Central memory CD8-positive, alpha-beta T cell (primary cell): ENCODE results near the gene KBTBD13.
"Not testable (repeated sequence)": the region's sequence is repeated elsewhere in the genome, so short reads cannot be mapped to it uniquely, and the experiment has no call there.

ENCODE experiments used
- ATAC-seq: fragments of 150-1000 bp; cut with Tn5 transposase; replicated peaks from 2 replicates; pipeline ENCODE4 v1.10.0; 2022; ENCODE audit warnings: mild to moderate bottlenecking, moderate FRiP score, moderate number of reproducible peaks; ENCODE audit not compliant: poor library complexity, severe bottlenecking; ENCODE audit errors: extremely low read depth
- DNase-seq, 2 donors: peaks; one replicate each; pipeline ENCODE4 v3.0.0; 2021; ENCODE audit warnings: low spot score in 2 of 2
- H3K27ac Mint-ChIP-seq: one replicate; pipeline ENCODE4 v1.8.0; 2022; ENCODE audit warnings: low read depth, mild to moderate bottlenecking, moderate library complexity, mixed read lengths
- H3K27me3 Mint-ChIP-seq: one replicate; pipeline ENCODE4 v1.8.0; 2022; ENCODE audit warnings: mixed read lengths
- H3K36me3 Mint-ChIP-seq: one replicate; pipeline ENCODE4 v1.8.0; 2022; ENCODE audit warnings: mild to moderate bottlenecking, moderate library complexity, mixed read lengths; ENCODE audit not compliant: insufficient read depth
- H3K4me1 Mint-ChIP-seq: one replicate; pipeline ENCODE4 v1.8.0; 2022; ENCODE audit warnings: mixed read lengths
- H3K4me3 Mint-ChIP-seq: one replicate; pipeline ENCODE4 v1.8.0; 2022; ENCODE audit warnings: mild to moderate bottlenecking, moderate library complexity, mixed read lengths
- H3K9me3 Mint-ChIP-seq: one replicate; pipeline ENCODE4 v1.8.0; 2022; ENCODE audit warnings: mixed read lengths

Gene KBTBD13

DNA sequence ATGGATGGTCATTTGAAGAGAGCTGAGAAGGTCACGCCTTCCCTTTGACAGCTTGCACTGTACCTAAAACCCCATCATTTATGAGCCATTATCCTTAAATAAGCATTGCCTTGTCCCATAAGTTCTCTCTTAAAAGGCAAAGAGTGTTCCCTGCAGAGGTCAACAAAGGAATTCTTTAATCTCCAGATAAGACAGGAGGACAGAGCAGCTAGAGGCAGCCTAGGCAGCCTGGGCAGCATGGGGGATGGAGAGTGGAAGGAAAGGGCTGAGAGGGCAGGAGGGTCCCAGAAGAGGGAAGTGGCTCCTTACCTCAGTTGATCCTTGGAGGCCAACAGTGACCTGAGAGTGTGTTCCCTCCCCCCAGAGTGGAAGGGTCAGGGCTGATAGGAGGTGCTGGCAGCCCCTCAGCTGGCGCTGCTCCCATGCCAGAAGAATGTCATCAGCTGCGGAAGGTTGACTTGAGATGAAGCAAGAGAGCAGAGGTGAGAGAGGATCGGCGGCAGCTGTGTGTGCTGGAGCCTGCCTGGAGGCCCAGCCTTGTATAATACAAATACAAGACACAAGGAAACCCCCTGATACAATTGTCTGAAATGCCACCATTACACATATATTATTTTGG, 12.8 kb downstream of the KBTBD13 start:
- Mint-ChIP-seq H3K9me3 (no peaks in the 10 kb centered on the region), H3K4me3 (no peak overlapping the region), H3K27ac (no peak overlapping the region), H3K36me3 (peaks cover under 1% of the 10 kb centered on the region), H3K4me1 (no peaks in the 10 kb centered on the region), H3K27me3 (peaks cover 6% of the 10 kb centered on the region)
- ATAC-seq (no peak), DNase-seq (no peak)

DNA sequence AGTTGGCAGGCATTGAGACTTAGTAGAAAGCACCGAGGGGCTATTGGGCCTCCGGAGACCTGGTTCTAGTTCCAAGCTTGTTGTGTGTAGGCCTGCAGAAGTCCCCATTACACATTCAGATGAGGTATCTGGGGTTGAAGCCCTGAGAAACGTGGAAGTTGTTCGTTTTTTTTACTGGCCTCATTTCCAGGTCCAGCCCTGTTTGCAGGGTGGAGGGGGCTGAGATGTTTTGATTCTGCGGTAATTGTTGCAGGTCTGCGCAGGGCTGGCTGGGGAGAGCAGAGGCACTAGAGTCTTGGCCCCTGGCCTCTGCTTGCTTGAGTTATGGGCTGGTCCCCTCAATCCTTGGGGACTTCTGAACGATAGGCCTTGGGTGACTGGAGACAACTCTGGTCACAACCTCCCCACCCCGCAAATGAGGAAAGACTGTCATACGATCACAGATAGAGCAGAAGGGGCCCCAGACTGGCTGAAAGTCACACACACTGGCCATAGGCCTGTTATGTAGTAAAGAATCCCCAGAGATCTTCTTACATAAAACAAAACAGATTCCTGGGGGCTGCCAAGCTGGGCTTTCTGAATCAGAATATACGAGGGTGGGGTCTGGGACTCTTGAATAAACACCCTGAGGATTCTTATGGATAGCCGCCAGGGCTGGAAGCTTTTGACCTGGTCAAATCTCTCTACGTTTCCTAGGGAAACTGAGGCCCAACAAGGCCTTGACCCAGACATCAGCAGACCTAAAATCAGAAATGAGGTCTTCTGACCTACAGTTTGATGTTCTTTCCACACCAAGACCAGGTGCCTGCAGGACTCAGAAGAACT, 15.6 kb downstream of the KBTBD13 start:
- ATAC-seq: no peak
- no peak for DNase-seq
- no peak overlapping the region for H3K4me3 Mint-ChIP-seq
- H3K27me3 Mint-ChIP-seq: no peaks in the 10 kb centered on the region
- no peak overlapping the region for H3K27ac Mint-ChIP-seq
- no peaks in the 10 kb centered on the region for H3K9me3 Mint-ChIP-seq
- peaks cover 2% of the 10 kb centered on the region for H3K36me3 Mint-ChIP-seq
- no peaks in the 10 kb centered on the region for H3K4me1 Mint-ChIP-seq

DNA sequence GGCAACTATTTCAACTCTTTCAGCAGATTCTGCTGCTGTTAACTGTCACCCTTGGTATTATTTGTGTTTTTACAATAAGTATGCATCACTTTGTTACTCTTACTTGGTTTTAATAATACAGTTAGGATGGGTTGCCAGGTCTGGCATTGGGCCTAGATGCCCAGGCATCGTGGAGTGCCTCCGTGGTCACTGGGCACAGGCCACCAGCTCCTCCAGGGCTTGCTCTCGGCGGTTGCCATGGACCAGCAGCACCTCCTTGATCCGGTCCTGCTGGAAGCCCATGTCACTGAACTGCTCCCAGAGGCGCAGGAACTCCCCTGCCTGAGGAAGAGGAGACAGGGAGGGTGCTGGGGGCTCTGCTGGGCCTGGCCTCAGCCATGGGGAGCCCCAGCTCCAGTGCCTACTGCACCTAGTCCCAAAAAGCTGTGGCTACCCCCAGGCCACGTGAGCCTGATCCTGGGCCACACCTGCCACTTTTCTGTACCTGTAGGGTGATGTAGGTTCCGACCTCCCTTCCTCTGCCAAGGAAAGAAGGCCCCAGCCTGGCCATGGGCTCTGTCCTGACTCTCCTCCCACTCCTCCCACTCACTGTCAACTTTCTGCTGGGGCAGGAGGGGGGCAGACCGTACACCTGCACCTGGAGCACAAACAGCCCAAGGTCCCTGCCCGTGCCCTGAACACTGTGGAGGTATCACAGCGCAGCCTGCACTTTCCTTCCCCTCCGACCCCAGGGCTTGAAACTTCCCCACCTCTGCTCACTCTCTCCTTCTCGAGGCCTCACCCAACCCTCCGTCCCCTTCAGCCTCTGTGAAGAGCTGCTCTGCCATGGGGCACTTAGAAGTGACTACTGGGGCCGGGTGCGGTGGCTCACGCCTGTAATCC, 16.6 kb downstream of the KBTBD13 start:
- DNase-seq: no peak
- no peaks in the 10 kb centered on the region for H3K4me1 Mint-ChIP-seq
- no peak overlapping the region for H3K27ac Mint-ChIP-seq
- H3K36me3 Mint-ChIP-seq: peaks cover 6% of the 10 kb centered on the region
- H3K27me3 Mint-ChIP-seq: no peaks in the 10 kb centered on the region
- no peaks in the 10 kb centered on the region for H3K9me3 Mint-ChIP-seq
- no peak overlapping the region for H3K4me3 Mint-ChIP-seq
- no peak for ATAC-seq

DNA sequence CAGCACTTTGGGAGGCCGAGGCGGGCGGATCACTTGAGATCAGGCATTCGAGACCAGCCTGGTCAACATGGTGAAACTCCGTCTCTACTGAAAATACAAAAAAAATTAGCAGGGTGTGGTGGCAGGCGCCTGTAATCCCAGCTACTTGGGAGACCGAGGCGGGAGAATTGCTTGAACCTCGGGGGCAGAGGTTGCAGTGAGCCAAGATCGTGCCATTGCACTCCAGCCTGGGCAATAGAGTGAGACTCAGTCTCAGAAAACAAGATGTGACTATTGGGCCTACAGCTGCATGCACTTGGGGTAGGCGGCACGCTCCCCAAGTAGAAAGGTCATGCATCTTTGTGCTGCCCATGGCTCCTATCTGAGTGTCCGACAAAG, 17.2 kb downstream of the KBTBD13 start:
- ATAC-seq, H3K9me3 Mint-ChIP-seq, H3K4me1 Mint-ChIP-seq, H3K4me3 Mint-ChIP-seq, DNase-seq, H3K27ac Mint-ChIP-seq, H3K27me3 Mint-ChIP-seq: not testable (repeated sequence)
- H3K36me3 Mint-ChIP-seq: peaks cover 11% of the 10 kb centered on the region

DNA sequence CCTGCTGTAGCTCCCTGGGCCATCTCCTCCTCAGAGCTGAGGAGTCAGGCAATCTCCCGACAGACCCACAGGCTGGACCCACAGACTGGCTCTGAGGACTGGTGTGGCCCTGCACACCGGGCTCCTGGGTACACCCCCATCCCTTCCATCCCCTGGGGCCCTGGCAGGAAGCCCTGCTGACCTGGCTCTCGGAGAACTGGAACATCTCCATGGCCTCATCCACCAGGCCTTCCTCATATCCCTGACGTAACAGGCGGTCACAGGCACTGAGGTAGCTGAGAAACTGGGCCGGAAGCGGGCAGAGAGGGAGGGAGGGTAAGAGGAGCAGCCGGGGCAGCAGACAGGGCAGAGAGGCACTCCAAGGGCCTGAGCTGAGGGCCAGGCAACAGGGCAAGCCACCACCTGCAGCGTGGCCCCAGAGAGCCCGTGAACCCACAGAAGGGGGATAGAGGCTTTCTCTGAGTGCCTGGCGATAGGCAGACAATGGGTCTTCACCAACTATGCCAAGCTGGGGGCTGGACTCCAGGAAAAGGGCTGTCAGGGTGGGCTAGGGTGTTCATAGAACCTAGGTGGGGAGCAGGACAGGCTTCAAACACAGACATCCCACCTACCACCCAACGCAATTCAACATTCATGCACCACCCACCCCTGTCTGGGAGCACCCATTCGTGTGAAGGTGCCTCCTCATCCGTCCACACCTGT, 17.9 kb downstream of the KBTBD13 start:
- peaks cover 16% of the 10 kb centered on the region for H3K36me3 Mint-ChIP-seq
- H3K9me3 Mint-ChIP-seq: no peaks in the 10 kb centered on the region
- H3K27me3 Mint-ChIP-seq: no peaks in the 10 kb centered on the region
- H3K4me3 Mint-ChIP-seq: no peak overlapping the region
- no peak overlapping the region for H3K27ac Mint-ChIP-seq
- ATAC-seq (no peak), DNase-seq (no peak)
- no peaks in the 10 kb centered on the region for H3K4me1 Mint-ChIP-seq

DNA sequence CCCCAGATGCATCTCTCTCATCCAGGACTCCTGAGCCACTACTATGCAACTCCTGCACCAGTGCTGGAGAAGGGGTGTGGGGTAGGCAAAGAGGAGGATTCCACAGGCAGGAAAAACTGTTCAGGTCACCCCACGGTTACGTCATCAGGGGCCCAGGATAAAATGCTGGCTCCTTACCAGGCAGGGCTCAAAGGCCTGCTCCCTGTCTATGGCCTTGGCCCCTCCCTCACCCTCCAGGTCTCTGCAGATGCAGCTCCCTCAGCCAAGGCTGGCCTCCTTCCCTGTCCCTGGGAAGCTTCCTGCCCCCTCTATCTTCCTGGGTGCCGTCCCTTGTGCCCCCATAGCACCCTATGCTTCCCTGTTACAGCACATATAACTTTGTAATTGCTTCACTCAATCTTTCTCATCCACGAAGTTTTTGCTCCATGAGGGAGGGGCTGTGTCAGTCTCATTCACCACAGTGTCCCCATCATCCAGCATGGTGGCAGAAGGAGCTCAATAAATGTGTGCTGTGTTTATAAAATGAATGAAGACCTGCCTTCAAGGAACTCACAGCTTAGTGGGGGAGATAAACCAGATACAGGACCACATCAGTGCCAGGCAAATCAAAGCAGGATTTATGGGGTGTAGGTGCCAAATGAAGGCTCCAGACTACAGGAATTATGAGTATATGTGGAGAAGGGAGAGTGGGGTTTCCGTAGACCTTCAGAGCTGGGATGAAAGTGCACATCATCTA, 18.6 kb downstream of the KBTBD13 start:
- Mint-ChIP-seq H3K9me3 (no peaks in the 10 kb centered on the region), H3K36me3 (peaks cover 18% of the 10 kb centered on the region), H3K4me3 (no peak overlapping the region), H3K4me1 (no peaks in the 10 kb centered on the region), H3K27ac (no peak overlapping the region), H3K27me3 (no peaks in the 10 kb centered on the region)
- DNase-seq (no peak), ATAC-seq (no peak)

DNA sequence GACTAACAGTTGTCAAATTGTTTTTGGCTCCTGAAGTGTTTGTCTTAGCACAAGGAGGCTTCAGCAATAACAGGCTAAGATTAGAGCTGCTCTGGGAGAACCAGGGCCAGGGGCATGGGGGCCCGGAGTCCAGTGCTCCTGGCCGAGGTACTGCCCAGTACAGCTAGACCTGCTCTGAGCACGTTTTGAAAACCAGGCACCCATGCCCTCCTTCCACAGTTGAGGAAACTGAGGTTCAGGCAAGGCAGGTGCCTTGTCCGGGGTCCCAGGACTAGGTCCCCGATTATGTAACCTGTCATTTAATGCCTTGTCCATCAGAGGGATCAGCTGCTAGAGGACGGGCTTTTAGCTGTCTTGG, 19.2 kb downstream of the KBTBD13 start:
- Mint-ChIP-seq H3K36me3 (peaks cover 18% of the 10 kb centered on the region), H3K9me3 (no peaks in the 10 kb centered on the region), H3K27ac (no peak overlapping the region), H3K27me3 (no peaks in the 10 kb centered on the region), H3K4me1 (no peaks in the 10 kb centered on the region), H3K4me3 (no peak overlapping the region)
- ATAC-seq (no peak), DNase-seq (no peak)

DNA sequence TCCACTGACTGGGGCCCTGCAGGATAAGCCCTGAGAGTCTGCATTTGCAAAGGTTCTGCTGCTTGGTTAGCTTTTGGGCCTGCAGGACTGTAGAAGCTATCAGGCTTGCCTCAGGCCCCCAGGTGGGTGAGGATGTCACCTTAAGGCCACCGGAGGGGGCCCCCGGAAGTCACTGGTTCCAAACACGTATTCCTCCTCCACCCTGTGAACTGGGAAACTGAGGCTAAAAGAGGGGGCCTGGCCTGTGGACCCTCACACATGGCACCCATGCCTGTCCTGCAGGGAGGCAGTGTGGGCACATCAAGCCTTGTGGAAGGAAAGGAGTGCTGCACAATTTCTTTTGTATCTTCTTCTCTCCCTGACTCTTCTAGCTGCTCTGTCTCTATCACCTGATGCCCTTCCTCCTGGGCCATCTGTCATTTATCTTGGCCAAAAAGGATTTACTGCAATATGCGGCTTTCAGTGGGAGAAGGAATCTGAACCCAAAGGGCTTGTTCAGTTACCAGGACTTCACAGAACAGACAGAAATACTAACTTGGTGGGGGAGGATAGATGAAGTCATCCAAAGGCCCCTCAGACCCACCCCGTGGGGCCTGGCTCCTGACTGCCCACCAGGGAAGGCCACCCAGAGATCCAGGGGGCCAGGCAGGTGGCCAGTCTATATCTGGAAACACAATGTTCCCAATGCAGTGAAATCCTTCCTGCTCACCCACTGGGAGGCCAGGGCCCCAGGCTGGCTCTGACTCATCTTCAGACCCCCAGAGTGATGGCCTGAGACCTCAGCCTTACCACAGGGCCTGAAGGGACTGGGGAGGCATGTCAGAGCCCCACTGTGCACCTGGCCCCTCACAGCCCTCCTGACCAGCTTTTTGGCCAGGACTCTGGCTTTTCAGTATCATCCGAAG, 20.2 kb downstream of the KBTBD13 start:
- DNase-seq (no peak), ATAC-seq (no peak)
- Mint-ChIP-seq H3K27me3 (no peaks in the 10 kb centered on the region), H3K27ac (no peak overlapping the region), H3K9me3 (no peaks in the 10 kb centered on the region), H3K4me3 (no peak overlapping the region), H3K4me1 (peaks cover 7% of the 10 kb centered on the region), H3K36me3 (peaks cover 18% of the 10 kb centered on the region)

DNA sequence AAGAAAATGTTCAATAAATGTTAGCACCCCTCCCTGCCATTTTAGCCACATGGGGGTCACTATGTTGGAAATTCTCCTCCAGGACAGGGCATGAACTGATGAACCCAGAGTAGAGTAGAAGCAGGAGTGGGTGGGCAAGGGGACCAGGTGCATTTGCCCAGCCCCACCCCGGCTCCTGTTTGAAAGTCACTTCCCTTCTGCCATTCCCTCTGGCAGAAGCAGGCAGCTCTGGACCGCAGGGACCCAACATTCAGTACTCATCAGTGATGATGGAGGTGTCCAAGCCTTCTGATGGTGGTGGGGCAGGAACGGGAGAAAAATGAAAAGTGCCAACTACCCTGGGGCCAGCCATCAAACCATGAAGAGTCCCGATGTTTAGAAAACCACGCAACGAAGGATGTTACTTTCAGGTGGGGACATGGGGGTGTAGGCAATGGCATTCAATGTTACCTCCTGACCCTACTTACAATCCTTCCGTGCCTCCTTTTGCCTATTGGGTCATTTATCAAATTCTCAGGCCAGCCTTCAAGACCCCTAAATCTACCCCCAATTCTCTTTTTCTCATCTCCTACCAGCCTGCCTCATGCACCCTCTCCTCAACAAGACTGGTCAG, 21.2 kb downstream of the KBTBD13 start:
- no peak overlapping the region for H3K27ac Mint-ChIP-seq
- peaks cover 18% of the 10 kb centered on the region for H3K36me3 Mint-ChIP-seq
- DNase-seq: no peak
- no peaks in the 10 kb centered on the region for H3K27me3 Mint-ChIP-seq
- H3K4me1 Mint-ChIP-seq: peaks cover 8% of the 10 kb centered on the region
- H3K4me3 Mint-ChIP-seq: no peak overlapping the region
- no peak for ATAC-seq
- H3K9me3 Mint-ChIP-seq: no peaks in the 10 kb centered on the region

DNA sequence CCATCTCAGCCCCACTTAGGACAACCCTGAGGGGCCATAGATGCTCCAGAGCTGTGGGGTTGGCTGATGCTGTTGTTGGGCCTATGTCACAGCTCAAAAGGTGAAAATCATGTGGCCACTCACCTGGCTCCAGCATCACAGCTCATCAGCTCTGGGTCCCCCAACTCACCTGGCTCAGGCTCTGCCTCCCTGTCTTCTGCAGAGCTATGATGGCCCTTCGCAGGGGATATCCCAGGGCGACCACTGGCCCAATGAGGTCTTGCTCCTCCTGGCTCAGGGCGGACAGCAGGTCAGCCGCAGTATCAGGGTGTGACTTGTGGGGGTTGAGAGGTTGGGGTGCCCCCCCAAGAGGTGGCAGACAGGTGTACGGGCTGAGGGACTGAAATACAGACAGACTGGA, 22.8 kb downstream of the KBTBD13 start:
- peaks cover 8% of the 10 kb centered on the region for H3K4me1 Mint-ChIP-seq
- no peak for ATAC-seq
- H3K27ac Mint-ChIP-seq: no peak overlapping the region
- H3K9me3 Mint-ChIP-seq: no peaks in the 10 kb centered on the region
- DNase-seq: no peak
- no peaks in the 10 kb centered on the region for H3K27me3 Mint-ChIP-seq
- peaks cover 27% of the 10 kb centered on the region for H3K36me3 Mint-ChIP-seq
- H3K4me3 Mint-ChIP-seq: no peak overlapping the region

DNA sequence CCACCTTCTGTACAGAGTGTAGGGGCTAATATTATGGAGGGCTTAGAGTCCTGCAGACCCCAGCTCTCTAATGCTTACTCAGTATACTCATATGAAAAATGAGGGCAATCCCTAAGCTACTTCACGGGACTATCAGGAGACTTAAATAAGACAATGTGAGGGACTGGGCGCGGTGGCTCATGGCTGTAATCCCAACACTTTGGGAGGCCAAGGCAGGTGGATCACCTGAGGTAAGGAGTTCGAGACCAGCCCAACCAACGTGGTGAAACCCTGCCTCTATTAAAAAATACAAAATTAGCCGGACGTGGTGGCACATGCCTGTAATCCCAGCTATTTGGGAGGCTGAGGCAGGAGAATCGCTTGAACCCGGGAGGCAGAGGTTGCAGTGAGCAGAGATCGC, 23.3 kb downstream of the KBTBD13 start:
- DNase-seq, H3K4me3 Mint-ChIP-seq, H3K27me3 Mint-ChIP-seq, ATAC-seq, H3K9me3 Mint-ChIP-seq, H3K4me1 Mint-ChIP-seq, H3K27ac Mint-ChIP-seq: not testable (repeated sequence)
- H3K36me3 Mint-ChIP-seq: peaks cover 26% of the 10 kb centered on the region
